ENCODE measurements around the gene FOXL2.

The FOXL2 gene

DNA sequence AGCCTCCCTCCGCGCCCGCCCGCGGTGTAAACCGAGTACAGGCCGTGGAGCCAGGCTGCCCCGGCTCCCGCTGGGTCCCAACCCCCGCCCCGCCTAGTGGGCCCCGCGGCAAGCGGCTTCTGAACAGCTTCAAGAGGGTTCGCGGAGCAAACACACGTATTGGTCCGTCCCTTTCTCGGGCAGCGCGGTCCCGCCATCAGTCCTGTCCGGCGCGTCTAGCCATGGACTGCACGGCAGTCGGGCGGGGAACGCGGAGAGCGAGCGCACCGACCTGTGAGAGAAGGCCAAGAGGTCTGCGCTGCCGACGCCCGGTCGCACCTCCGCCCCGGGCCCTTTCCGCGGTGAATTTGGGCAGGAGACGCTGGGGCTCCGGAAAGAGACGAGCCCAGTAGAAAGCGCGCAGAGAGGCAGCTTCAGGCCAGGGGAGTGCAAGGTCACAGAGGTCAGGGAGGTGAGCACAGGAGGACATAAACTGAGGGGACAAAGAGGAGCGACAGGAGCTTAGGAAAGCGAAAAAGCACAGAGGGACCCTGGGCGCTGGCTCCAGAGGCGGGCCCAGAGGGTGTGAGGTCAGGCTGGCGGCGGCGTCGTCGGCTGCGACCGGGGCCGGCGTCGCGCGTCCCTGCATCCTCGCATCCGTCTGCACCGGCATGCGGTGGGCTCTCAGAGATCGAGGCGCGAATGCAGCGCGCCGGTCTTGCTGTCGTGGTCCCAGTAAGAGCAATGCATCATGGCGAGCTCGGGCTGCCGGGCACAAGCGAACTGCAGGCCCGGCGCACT lies 1.8 kb downstream of the FOXL2 start:
- no peak for DNase-seq

DNA sequence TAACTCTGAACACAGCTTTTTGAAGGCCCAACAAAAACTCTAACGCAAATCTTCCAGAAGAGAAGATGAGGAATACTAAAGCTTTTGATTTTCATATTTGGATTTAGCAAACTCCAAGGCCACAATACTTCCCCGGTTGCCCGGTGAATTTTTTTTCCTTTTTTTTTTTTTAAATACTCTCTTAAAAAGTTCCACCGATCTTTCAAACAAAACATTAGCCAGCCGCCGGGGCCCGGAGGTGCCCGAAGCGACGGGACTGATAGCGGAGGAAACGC lies 2.3 kb downstream of the FOXL2 start:
- DNase-seq, result no peak

DNA sequence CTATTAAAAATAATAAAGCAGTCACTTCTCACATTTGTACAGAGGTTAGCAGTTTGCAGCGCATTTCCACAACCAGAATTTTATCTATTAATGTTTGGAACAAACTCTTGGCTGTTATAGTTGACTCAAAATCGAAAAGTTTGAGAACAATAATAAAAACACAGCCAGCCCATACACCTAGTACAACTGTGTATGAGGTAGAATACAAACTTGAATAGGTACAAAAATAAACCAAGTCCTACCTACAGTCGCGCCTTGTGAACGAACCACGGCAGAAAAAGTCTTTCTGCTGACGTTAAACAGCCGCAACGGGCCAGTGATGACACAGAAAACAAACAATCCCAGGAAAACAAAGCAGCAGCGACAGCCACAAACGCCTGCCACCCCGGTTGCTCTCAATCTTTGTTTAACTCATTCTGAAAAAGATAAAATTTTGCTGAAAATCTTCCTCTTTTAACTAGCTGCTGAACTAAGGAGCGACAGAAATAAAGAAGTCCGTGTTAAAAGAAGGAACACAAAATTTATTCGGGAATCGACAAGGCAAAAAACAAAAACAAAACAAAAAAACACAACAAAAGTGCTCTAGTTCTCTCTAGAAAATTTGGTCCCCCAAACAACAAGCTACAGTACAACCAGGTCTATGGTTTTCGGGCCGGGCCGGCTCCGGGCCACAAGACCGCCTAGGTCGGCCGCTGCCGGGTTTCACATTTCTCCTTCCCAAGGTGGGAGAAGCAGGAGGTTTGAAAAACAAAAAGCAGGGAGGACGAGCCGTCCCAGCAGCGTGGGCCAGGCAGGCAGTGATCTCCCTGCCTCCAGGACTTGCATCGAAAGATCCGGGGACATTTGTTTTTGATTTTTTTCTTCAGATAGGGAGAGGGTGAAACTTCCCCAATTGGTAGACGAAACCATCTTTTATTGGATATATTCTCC lies 2.9 kb downstream of the FOXL2 start:
- DNase-seq, result no peak

DNA sequence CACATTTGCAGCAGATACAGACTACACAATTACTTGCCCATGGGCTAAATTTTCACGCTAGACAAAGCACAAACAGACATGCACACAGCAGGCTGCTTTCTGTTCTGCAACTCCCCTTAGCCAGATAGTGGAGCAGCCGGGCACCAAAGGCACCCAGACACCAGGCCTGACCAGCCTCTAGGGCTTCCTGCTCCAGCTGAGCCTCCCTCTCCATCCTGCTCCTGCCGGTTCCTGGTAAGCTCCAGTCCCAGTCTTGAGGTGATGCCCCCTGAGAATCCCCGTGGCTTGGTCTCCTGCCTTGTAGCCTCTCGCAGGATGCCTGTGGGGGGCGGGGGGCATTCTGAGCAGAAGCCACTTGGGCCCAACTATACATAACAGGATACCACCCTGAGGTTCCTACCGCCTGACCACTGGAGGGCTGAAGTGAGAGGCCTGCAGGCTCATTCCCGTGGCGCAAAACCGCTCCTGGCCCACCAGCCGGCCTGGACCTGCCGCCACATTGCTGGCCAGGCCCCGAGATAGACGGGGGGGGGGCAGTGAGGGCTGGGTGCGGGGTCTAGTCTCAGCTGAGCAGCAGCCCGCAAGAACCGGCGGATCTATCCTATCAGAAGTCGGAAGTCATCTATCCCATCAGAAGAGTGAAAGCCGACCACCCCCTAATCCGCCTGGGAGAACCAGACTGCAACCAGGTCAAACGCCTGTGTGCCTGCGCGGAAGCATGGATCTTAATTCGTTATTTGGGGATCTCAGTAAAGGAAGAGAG lies 3.9 kb downstream of the FOXL2 start:
- no peak for DNase-seq

DNA sequence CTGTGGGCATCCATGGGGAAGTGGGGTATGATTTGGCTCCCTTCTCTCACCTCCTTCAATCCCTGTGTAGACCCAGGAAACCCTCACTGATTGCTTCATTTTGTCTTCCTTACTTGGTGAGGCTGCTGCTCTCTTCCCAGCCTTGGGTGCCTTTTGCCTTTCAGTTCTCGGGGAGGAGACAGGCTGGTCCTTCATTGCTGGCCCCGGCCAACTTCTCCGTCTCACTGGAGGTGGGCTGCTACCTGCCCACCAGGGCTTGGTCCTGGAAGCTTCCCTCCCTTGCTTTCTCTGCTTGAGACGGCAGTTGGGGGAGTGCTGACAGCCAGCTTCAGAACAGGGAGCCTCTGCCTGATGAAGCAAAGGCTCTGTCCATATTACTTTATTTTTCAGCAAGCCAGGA lies 4.7 kb downstream of the FOXL2 start:
- DNase-seq, result no peak

DNA sequence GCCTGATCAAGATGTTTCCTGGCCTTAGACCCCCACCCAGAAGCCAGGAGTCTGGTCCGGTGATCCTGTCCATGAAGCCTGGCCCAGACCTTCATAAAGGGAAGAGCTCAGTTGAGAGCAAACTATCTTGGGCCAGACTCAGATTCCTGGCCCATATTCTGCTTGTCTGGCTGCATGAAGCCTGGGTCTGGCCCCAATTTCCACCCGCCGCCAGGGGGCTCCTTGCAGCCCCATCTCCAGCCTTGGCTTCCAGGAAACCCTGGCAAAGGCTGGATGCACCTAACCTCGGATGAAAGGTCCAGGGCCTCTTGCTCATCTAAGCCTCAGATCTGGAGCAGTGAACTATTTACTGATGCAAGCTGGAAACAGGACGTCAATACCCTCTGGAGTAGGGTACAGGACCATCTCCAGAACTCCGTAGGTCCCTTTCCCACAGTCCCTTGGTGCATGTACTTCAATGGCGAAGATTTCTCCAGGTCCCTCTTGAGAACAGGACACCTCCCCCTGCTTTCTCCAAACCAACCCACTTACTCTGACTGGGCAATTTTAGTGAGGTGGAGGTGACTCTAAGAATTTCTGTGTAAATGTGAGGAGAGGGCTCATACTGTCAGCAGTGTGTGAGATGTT lies 5.6 kb downstream of the FOXL2 start:
- DNase-seq, result no peak

DNA sequence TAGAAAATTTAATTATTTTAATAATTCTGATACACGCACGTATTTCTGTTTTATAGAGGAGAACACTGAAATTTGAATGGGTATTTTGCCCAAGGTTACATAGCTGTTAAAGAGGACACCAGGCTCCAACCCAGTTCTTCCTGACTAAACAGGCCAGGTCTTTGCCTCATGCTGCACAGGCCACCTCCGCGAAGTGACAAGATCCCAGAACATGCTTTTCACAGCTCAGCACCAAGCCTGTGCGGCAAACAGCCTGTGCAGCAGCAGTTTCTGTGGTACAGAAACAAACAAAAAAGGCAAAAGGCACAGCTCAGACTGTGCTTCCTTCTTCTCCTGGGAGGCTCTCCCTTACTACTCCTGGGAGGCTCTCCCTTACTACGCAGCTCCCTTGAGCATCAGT lies 6.5 kb downstream of the FOXL2 start:
- DNase-seq, result no peak

DNA sequence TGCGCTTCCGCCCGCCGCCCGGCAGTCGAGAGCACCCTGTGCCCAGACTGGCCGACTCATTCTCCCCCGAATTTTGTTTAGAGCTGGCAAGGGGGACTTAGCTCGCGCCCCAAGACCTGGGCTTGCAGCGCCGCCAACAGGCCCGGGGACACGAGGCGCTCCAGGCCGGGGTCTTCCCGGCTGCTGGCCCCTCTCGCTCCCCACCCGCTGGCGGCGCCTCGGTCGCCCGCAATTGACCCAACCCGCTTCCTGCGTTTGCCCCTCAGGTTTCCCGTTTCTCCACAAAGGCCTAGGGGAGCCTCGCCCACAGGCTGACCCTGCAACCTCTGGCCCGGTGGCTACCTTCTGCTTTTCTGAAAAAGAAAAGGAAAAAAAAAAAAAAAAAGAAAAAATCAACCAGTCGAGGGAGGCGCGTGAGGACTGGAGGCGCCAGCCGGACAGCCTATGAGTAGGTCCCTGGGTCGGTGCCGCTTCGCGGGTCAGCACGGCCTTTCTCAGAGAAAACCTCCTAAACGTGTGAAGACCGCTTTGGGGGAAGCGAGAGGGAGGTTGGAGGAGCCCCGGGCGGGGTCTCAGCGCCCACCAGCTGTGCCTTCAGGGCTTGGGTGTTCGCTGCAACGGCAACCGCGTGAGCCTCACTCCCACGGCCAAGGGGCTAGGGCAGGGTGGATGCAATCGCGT lies 7.2 kb downstream of the FOXL2 start:
- no peak for DNase-seq

DNA sequence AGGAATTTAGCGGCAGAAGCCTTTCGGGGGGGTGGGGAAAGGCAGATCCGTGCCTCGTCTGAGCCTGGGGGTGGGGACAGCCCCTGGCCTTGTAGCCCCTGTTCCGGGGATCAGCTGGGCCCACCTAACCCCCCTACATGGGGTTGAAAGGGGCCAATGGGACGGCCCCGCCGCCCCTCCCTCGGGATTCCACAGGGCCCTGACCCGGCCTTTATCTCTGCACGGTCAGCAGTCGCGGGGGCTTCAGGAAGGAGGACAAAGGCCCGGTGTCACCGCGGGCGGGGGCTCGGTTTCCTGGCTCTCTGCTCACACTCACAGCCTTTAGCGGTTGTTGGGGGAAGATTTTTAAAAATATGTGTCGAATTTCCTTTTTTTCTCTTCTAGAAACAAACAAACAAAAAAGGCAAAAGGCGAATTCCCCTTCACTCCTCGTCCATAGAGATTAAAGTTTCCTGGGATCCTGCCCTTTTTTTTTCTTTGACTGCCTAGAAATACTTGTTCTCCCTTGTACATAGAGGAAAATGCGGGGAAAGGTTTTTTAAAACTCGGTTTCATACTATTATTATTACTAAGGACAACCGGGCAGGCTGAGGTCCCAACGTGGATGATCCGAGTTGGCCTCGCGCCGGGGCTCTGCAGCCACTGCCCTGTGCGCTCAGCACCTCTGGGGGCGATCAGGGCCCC lies 7.9 kb downstream of the FOXL2 start:
- no peak for DNase-seq

DNA sequence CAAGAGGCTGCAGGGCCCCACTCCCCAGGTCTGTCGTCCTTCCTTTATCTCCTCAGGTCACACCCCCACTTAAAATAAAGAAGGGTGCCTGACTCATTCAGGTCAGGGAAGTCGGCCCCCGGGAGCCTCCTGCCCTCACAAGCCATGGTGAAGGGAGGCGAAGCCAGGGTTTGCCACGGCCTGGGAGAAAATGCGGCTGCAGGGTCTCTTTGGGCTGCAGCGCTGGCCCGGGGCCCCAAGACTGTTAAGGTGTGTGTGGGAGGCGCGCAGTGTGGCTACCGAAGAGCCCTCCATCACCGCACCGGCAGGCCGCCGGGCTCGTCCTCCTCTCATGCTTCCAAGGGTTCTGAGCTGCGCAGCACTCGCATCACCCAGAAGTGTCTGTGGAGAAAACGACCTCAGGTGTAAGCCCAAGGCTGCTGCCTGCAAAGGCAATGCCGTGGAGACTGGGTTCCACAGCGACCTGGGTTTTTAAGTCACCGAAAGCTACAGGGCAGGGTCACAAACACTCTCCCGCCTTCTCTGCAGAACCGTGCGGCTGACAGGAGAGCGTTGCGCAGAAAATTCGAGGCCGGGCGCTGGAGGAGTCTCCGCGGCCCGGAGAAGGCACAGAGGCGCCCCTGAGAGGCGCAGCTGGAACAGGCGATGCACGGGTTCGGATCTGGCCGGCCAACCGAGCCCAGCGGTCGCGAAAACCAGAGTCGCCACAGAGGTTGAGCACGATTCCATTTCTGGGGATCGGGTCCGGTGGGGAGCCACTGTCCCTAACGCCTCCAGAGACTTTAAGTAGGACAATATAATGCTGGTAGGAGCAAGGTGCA lies 8.7 kb downstream of the FOXL2 start:
- no peak for DNase-seq

DNA sequence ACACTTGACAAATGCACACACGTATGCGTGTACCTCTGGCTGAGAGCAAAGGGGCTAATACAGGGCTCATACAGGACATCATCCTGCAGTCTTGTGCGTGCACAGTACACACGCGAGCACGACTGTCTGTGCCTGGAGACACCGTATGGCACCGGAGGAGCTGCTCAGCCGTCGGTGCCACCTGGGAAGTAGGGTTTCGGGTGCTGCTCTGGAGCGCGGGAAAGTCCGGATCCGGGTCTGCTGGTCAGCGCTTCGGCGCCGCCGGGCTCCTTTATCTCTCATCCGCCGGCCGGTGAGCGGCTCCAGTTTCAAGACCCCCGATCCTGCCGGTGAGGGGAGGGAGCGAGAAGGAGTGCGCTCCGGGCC lies 9.3 kb downstream of the FOXL2 start:
- DNase-seq, result no peak

DNA sequence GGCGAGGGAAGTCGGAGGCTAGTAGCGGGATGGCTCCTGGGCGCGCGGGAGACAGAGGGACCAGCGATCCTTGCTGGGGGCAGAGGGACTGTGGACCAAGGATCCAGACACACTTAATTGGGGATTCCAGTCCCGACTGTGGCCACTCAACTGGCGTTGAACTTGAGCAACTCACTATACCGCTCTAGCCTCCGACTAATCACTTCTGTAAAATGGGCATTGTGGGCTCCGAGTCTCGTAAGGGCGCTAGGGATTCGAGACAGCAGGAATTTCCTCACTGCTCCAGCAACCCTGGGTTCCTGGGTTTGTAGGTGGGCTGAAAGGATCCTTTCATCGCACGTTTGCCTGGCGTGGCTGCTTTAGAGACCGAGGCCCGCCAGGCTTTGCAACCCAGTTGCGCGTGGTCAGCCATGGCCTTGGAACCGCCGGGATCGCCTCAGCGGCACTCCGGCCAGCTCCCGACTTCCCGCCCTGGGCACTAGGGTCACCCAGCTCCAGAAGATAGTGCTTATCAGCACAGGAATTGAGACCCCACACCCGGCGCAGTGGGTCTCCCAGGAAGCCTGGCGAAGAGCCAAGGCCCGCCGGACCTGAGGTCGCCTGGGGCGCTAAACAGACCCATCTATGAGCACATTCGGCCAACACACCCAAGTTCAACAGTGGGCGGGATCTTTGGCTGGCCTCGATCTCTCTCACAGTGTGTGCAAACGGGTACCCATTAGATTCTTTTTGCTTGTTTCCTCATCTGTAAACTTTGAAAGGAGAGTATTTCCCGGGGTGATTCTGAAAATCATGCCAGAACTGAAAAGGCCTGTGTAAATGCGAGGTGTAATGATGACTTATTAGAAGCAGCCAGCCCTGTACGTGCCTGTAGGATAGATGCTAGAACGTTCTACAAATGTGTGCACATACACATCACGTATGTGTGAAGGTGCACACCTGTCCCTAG lies 9.9 kb downstream of the FOXL2 start:
- DNase-seq, result no peak

DNA sequence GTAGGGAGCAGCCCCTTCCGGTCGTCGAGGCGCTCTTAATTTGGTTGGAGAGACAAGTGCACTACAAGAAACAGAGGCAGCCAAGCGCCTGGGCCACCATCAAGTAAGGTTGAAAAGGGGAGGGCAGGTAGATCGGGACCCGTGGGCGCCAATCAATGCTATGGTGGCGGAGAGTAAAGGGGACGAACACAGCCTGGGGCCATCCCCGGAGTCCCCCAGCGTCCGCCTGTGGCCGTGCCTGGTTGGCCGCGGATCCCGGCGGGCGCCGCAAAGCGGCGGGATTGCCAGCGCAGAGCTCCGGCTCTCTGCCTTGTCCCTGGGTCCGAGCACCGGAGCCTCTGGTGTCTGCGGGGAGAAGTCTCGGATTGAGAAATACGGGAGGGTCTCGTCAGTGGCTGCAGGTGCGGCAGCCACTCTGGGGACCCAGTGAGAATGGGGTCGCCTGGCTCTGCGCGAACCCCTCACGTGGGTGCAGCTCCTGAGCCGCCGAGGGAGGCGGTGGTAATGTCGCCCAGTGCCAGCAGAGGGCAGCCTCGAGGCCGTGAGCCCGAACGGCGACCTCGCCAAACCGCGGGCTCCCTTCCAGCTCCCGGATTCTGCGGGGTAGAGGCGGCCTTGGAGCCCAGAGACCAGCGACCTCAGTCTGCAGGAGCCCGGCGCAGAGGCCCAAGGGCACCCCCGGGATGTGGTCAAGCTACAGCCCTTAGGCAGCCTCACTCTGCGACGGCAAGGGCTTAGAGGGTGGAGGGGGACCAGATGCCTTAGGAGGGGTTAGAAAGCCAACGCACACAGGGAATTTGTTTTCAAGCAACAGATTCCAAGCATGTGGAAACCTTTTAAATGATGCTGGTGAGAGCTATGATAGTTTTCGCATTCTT lies 10.8 kb downstream of the FOXL2 start:
- peak; percentile 75 for DNase-seq

DNA sequence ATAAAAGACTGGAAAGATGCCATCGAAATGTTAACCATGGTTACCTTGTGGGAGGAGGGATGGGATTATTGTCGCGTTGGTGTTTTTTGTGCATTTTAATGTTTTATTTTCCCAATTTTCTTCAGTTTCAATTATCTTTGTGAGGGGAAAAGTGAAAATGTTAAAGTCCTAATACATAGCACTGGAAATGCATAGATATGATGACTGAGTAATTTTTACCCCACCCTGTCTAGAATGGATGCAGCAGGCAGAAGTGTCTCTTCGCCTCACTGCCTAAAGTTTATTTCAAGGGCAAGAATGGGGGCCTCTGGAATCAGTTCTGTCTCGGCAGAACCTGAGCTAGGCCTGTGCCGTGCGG lies 11.5 kb downstream of the FOXL2 start:
- no peak for DNase-seq

DNA sequence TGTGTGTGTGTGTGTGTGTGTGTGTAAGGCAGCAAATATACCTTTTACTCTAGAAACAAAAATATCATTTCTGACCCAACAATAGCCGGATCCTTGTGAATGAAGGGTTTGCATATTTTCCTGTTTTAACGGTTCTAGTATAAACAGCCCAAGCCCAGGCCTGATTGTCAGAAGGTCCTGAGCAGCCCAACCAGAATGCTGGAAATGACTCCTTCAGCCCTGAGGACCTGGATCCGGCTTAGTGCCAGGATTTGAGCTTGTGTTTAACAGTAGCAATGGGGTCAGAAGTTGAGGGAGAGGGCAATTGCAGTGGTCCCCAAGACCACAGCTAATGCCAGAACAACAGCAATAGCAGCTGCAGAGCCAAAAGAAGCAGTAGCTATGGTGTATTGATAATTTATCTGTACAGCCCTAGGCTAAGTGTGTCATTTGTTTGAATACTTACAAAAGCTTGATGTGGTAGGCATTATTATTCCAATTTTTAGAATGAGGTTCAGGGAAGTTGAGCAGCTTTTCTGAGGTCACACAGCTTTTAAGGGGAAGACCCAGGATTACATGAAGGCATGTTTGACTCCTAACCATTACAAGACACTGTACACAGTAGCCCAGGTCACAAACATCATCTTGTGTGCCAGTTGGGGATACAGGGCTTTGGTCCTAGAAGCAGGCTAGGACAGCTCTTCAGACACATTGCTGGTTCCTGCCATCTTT lies 12.8 kb downstream of the FOXL2 start:
- DNase-seq, result no peak

DNA sequence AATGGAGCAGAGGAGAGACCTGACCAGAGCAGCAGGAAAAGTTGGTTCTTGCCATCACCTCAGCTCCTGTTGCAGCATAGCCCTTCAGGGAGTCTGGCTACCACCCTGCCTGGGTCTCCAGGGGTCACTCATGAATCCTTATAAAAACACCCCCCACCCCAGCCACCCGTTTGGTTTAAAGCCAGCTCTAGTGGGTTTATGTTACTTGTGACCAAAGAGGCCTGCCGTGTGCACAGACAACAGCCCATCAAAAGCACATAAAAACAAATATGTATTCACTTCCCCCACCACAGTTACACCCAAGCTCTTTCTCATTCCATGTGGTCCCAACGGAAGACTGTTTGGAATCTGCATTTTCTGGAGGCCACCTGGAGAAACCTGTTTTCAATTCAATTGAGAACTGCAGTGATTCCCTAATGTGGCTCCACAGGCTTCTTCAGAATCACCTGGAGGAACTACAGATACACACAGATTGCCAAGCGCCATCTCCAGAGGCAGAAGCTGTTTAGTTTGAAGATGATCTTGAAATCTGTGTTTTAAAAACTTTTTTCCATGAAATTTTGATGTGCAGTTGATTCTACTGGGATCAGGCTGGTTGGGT lies 13.8 kb downstream of the FOXL2 start:
- DNase-seq, result no peak

DNA sequence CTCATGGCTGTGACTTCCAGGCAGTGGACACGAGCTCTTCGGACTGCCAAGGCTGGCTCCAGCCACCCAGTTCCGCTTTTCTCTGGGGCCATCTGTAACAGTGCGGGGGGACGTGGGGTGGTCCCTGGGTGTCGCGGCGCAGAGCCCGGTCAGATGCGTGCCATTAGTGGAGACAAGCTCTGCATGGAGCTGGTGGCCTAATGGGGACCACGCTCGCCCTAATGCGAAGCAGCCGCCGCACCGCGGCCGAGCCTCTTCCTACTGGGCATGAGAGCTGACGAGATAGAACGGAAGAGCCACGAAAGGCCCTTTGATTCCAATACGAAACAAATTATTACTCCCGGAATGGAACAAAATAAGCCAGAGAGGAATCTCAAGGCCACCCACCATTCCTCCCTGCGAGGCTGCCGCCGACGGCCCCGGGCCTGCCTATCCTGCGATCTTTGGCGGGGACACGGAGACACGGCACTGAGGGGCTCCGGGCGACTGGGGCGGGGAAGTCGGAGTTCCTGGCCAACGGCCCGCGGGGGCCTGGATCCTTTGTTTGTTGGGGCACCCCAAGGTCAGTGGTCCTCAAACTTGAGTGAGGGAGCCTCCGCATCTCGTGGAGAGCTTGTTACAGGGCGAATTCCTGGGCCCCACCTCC lies 18.1 kb downstream of the FOXL2 start:
- DNase-seq, result no peak
